ENCODE data around the gene CHMP4B. TPM values are rescaled to one million over a fixed set of nuclear protein-coding genes. Genes with fewer than 3 reads are reported as not detected.

The CHMP4B gene
- total RNA-seq, 2 donors from 2014 or later: 62.3 to 84.5 TPM

- ATAC-seq (no peak), DNase-seq (ENCODE audit: low spot score) (no peak)
- no peak overlapping the region for H3K27ac Mint-ChIP-seq
- H3K9me3 Mint-ChIP-seq: no peaks in the 10 kb centered on the region
- no peak overlapping the region for H3K4me3 Mint-ChIP-seq
- H3K27me3 Mint-ChIP-seq: no peaks in the 10 kb centered on the region
- peaks cover 59 to 68% of the 10 kb centered on the region in 2 donors for H3K4me1 Mint-ChIP-seq (ENCODE audit: low read depth in 2 of 2)
- peaks cover 10% of the 10 kb centered on the region for H3K36me3 Mint-ChIP-seq
Observed at GRCh38 chr20:33817411-33817810, 6.3 kb downstream of the CHMP4B start.

GRCh38 chr20:33819456-33819855 lies 8.3 kb downstream of the CHMP4B start:
- Mint-ChIP-seq H3K36me3 (peaks cover 7% of the 10 kb centered on the region), H3K27me3 (no peaks in the 10 kb centered on the region), H3K4me1 (ENCODE audit: low read depth in 2 of 2) (peaks cover 44 to 54% of the 10 kb centered on the region in 2 donors), H3K27ac (peak overlapping the region in 1 of 2 donors; percentile 31), H3K9me3 (no peaks in the 10 kb centered on the region), H3K4me3 (no peak overlapping the region)
- no peak for ATAC-seq
- DNase-seq (ENCODE audit: low spot score): no peak

DNA sequence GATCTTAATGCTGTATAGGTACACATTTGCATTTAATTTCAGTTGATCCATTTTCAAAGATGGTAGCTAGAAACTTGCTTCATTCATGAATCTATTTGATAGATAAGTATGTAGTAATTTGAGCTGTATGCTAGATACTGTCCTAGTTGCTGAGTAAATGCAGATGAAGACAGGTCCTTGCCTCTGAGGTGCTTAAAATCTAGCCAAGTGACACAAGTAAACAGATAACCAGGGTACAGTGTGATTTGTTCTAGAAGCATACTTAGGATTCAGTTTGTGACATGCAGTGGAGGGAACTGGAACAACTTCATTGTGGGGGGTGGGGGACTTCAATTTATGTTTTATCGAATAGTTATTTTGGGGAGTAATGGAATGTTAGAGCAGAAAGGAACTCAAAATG lies 9.2 kb downstream of the CHMP4B start:
- no peaks in the 10 kb centered on the region for H3K27me3 Mint-ChIP-seq
- DNase-seq (ENCODE audit: low spot score) (no peak), ATAC-seq (no peak)
- H3K9me3 Mint-ChIP-seq: no peaks in the 10 kb centered on the region
- H3K36me3 Mint-ChIP-seq: peaks cover 1% of the 10 kb centered on the region
- H3K4me1 Mint-ChIP-seq (ENCODE audit: low read depth in 2 of 2): peaks cover 44 to 56% of the 10 kb centered on the region in 2 donors
- no peak overlapping the region for H3K4me3 Mint-ChIP-seq
- no peak overlapping the region for H3K27ac Mint-ChIP-seq

DNA sequence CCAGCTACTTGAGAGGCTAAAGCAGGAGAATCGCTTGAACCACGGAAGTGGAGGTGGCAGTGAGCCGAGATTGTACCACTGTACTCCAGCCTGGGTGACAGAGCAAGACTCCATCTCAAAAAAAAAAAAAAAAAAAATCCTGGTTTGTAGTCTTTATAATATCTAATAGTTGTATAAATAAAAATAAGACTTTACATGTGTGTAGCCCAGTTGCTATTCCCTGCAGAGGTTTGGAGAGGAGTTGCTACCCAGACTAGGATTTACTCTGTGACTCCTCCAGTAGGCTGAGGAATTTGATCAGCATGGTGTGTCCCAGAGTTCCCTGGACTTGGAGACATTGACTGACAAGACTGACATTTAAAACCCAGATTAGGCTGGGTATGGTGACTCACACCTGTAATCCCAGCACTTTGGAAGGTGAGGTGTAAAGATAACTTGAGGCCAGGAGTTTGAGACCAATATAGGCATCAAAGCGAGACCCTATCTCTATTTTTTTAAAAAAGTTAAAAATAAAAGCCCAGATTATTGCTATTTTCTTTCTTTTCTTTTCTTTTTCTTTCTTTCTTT lies 10.2 kb downstream of the CHMP4B start:
- no peaks in the 10 kb centered on the region for H3K36me3 Mint-ChIP-seq
- peaks cover 53 to 65% of the 10 kb centered on the region in 2 donors for H3K4me1 Mint-ChIP-seq (ENCODE audit: low read depth in 2 of 2)

DNA sequence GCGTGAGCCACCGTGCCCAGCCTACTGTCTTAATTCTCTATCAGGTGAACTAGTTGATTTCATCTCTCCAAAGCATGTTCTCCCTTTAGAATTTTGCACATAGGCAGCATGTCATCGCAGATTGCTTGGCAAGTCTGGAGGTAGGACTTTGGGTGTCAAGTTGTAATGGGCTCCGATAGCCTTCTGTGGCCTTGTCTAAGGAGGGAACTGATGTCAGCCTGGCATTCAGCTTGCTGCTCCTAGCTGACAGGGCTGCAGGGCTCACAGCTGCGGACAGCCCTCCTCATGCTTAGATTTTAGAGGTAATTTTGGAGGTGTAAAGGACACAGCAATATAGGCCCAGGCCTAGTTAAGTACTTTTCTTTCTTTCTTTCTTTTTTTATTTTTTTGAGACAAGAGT lies 11.3 kb downstream of the CHMP4B start:
- Mint-ChIP-seq H3K27ac (no peak overlapping the region), H3K4me1 (ENCODE audit: low read depth in 2 of 2) (peaks cover 55 to 67% of the 10 kb centered on the region in 2 donors), H3K4me3 (no peak overlapping the region), H3K27me3 (no peaks in the 10 kb centered on the region), H3K9me3 (no peaks in the 10 kb centered on the region), H3K36me3 (no peaks in the 10 kb centered on the region)
- DNase-seq (ENCODE audit: low spot score) (no peak), ATAC-seq (no peak)

More for the DNA sequence above, 10.2 kb downstream of the CHMP4B start:
- DNase-seq (ENCODE audit: low spot score) (no peak), ATAC-seq (no peak)
- H3K4me3 Mint-ChIP-seq: no peak overlapping the region
- no peaks in the 10 kb centered on the region for H3K9me3 Mint-ChIP-seq
- H3K27me3 Mint-ChIP-seq: no peaks in the 10 kb centered on the region
- H3K27ac Mint-ChIP-seq: no peak overlapping the region

GRCh38 chr20:33822991-33823390 lies 11.8 kb downstream of the CHMP4B start:
- ATAC-seq: no peak
- Mint-ChIP-seq H3K36me3 (no peaks in the 10 kb centered on the region), H3K4me3 (no peak overlapping the region), H3K4me1 (ENCODE audit: low read depth in 2 of 2) (peaks cover 54 to 67% of the 10 kb centered on the region in 2 donors), H3K27ac (no peak overlapping the region), H3K27me3 (no peaks in the 10 kb centered on the region), H3K9me3 (no peaks in the 10 kb centered on the region)
- DNase-seq (ENCODE audit: low spot score): no peak

DNA sequence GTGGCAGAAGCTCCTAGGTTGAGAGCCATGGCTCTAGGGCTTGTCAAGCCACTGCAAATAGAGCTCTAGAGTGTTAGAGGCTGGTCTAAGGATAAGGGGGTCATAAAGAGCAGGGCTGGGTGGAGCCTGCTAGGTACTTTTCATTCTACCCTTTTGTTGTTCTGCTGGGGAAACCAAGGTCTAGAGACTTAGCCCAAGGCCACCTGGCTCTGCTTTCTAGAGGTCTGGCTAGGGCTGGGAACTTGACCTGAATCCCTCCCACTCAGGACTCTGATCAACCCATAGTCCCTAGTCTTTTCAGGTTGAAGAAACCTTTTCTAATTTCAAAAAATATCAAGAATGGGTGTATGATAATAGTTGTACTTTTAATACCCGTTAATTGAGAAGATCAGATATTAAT lies 13.7 kb downstream of the CHMP4B start:
- no peak overlapping the region for H3K27ac Mint-ChIP-seq
- peaks cover 52 to 67% of the 10 kb centered on the region in 2 donors for H3K4me1 Mint-ChIP-seq (ENCODE audit: low read depth in 2 of 2)
- ATAC-seq: no peak

GRCh38 chr20:33825340-33826269 lies 14.5 kb downstream of the CHMP4B start:
- ATAC-seq (no peak), DNase-seq (ENCODE audit: low spot score) (no peak)
- Mint-ChIP-seq H3K9me3 (no peaks in the 10 kb centered on the region), H3K27ac (peak overlapping the region in 1 of 2 donors; percentile 68), H3K36me3 (no peaks in the 10 kb centered on the region), H3K4me3 (no peak overlapping the region), H3K27me3 (no peaks in the 10 kb centered on the region), H3K4me1 (ENCODE audit: low read depth in 2 of 2) (peaks cover 51 to 66% of the 10 kb centered on the region in 2 donors)

More for the DNA sequence above, 13.7 kb downstream of the CHMP4B start:
- Mint-ChIP-seq H3K27me3 (no peaks in the 10 kb centered on the region), H3K9me3 (no peaks in the 10 kb centered on the region), H3K36me3 (no peaks in the 10 kb centered on the region), H3K4me3 (no peak overlapping the region)
- DNase-seq (ENCODE audit: low spot score): no peak

- Mint-ChIP-seq H3K9me3 (no peaks in the 10 kb centered on the region), H3K27ac (peak overlapping the region in 1 of 2 donors; percentile 68), H3K4me1 (ENCODE audit: low read depth in 2 of 2) (peaks cover 51 to 66% of the 10 kb centered on the region in 2 donors), H3K27me3 (no peaks in the 10 kb centered on the region), H3K4me3 (no peak overlapping the region), H3K36me3 (no peaks in the 10 kb centered on the region)
- ATAC-seq (no peak), DNase-seq (ENCODE audit: low spot score) (no peak)
Observed at GRCh38 chr20:33826270-33826897, 15.2 kb downstream of the CHMP4B start.

DNA sequence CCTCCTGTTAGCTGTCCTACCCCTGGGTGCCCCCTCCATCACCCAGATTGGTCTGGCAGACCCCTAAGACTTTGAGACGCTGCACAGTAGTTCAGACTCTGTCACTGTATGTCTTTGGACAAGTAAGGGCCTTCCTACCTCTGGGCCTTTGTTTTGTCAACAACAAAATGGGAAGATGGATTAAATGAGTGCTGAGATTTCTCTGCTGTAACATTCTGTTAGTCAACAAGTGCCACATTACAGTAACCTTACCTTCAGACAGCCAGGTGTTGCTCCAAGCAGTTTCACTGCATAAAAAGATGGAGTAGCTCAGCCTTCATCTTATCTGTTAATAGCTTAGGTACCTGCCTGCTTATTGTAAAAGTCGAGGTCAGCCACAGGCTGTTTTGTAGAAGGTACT lies 16.0 kb downstream of the CHMP4B start:
- Mint-ChIP-seq H3K27ac (no peak overlapping the region), H3K36me3 (no peaks in the 10 kb centered on the region), H3K9me3 (no peaks in the 10 kb centered on the region), H3K4me3 (no peak overlapping the region), H3K27me3 (no peaks in the 10 kb centered on the region), H3K4me1 (ENCODE audit: low read depth in 2 of 2) (peaks cover 53 to 73% of the 10 kb centered on the region in 2 donors)
- no peak for ATAC-seq
- DNase-seq (ENCODE audit: low spot score): no peak

- H3K4me3 Mint-ChIP-seq: no peak overlapping the region
- H3K27me3 Mint-ChIP-seq: no peaks in the 10 kb centered on the region
- H3K36me3 Mint-ChIP-seq: no peaks in the 10 kb centered on the region
- H3K27ac Mint-ChIP-seq: peak overlapping the region; percentile 23 to 42
- peak; percentile 50 to 51 for ATAC-seq
- no peaks in the 10 kb centered on the region for H3K9me3 Mint-ChIP-seq
- peaks cover 51 to 72% of the 10 kb centered on the region in 2 donors for H3K4me1 Mint-ChIP-seq (ENCODE audit: low read depth in 2 of 2)
- DNase-seq (ENCODE audit: low spot score): no peak
Observed at GRCh38 chr20:33827634-33828325, 16.6 kb downstream of the CHMP4B start.

- no peaks in the 10 kb centered on the region for H3K36me3 Mint-ChIP-seq
Observed at GRCh38 chr20:33828326-33828844, 17.2 kb downstream of the CHMP4B start.

DNA sequence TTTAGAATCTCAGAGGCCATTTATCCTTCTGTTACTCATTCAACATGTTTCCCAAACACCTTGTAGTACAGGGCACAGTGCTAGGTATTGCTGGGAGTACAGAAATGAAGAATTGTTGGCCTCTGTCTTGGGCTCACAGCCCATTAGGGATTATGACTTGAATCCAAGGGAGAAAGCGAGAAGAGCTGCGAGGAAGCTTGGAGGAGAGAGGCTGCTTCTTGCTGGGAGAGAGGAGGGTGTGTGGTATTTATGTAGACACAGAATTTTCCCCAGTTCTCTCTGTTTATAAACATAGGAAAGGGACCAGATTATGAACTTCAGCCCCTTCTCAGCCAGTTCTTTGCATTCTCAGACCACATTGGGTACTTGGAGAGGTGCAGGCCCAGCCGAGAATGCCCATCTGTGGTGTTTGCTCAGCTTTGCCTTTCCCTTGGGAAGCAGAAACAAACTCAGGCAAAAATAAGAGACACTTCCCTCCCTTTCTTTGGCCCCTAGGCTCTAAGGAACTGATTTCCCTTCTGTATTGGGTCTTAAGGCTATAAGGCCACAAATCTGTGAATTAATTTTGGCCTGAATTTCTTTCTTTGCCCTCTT lies 17.9 kb downstream of the CHMP4B start:
- no peaks in the 10 kb centered on the region for H3K9me3 Mint-ChIP-seq
- no peaks in the 10 kb centered on the region for H3K36me3 Mint-ChIP-seq
- H3K27me3 Mint-ChIP-seq: no peaks in the 10 kb centered on the region
- ATAC-seq (no peak), DNase-seq (ENCODE audit: low spot score) (no peak)
- H3K4me1 Mint-ChIP-seq (ENCODE audit: low read depth in 2 of 2): peaks cover 60 to 79% of the 10 kb centered on the region in 2 donors
- no peak overlapping the region for H3K4me3 Mint-ChIP-seq
- H3K27ac Mint-ChIP-seq: peak overlapping the region in 1 of 2 donors; percentile 42

More at GRCh38 chr20:33828326-33828844, 17.2 kb downstream of the CHMP4B start:
- H3K4me3 Mint-ChIP-seq: no peak overlapping the region
- peak overlapping the region; percentile 23 to 42 for H3K27ac Mint-ChIP-seq
- peaks cover 57 to 74% of the 10 kb centered on the region in 2 donors for H3K4me1 Mint-ChIP-seq (ENCODE audit: low read depth in 2 of 2)
- DNase-seq (ENCODE audit: low spot score): no peak
- H3K27me3 Mint-ChIP-seq: no peaks in the 10 kb centered on the region
- H3K9me3 Mint-ChIP-seq: no peaks in the 10 kb centered on the region
- ATAC-seq: no peak
